Measurements from ENCODE around the gene ZNHIT3.

GRCh38 chr17:36506831-36507230 is 20.4 kb downstream of the ZNHIT3 start:
- TF ChIP-seq CTCF (IDR thresholded peaks at IDR 0.05; ENCODE audit: insufficient read depth, low read length) (no peak), REST (IDR thresholded peaks at IDR 0.05; ENCODE audit: insufficient replicate concordance, low read depth) (no peak), POLR2AphosphoS5 (IDR thresholded peaks at IDR 0.05; ENCODE audit: low read depth) (no peak)

All from HL-60 (cell line).